GM20431 (cell line): ENCODE data around the gene HPX.

ENCODE experiments used
- in situ Hi-C: fragments of 300-500 bp; cut with MseI, MboI; formaldehyde crosslinking; loops from one replicate; pipeline ENCODE4 v1.15.0; 2020; ENCODE audit warnings: low sequenced_read_pairs; ENCODE audit not compliant: unreplicated experiment

The HPX gene

DNA sequence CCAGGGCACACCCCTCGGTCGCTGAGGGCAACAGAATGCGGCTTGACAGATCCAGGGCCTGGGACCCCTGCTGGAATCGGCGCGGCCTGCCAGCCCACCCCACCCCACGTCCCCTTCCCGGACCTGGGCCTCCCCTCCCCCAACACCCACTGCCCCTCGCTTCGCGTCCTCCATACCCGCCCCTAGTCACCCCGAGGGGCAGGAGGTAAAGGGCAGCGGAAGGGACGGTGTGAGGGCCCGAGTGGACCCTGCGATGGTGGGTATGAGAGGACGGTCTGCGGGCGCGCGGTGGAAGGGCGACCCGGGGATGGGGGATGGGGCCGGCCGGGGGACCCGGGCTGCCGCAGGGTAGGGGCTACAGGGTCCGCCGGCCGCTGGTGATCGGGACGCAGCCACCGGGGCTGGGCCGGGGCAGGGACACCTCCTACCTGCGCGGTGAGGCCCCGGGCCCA, 22.2 kb downstream of the HPX start:
- in situ Hi-C loops: no loop called here

DNA sequence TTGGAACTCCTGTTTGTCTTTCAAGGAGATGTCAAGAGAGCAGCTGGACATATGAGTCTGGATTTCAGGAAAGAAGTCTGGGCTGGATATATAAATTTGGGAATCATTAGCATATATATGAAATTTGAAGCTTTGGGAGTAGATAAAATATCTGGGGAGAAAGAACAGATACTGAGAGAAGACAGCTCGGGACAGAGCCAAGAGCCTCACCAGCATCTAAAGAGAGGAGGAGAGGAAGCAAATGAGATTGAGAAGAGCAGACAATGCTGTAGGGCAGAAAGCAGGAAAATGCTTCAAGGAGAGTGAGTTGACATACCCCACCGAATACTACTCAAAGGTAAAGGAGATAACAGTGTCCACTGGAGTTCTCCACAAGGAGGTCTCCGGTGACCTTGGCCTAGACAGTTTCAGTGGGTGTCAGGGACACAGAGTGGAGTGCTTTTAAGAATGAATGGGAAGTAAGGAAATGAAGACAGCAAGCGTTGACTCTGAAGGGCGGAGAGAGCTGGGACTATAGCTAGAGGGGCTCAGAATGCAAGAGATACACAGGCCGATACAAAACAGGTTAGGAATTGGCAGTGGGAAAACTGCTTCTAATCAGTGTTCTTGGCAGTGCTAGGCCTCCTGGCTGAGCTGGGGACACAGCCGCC, 22.8 kb downstream of the HPX start:
- in situ Hi-C loops: no loop called here

DNA sequence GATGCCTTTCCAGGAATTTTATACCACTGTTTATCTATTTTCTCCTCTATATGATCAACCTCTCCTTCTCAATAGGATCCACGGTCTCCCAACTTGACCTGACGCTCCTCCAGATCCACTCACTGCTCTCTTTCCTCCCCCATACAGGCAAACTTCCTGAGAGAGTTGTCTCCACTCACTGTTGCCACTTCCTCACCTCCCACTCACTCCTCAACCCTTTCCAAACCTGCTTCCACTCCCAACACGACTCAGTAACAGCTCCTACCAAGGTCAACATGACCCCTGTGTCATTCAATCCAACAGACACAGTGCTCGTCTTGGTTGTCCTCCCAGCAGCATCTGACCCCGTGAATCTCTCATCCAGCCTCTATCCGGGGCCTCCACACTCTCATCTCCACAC, 25.0 kb downstream of the HPX start:
- in situ Hi-C loops: no loop called here

DNA sequence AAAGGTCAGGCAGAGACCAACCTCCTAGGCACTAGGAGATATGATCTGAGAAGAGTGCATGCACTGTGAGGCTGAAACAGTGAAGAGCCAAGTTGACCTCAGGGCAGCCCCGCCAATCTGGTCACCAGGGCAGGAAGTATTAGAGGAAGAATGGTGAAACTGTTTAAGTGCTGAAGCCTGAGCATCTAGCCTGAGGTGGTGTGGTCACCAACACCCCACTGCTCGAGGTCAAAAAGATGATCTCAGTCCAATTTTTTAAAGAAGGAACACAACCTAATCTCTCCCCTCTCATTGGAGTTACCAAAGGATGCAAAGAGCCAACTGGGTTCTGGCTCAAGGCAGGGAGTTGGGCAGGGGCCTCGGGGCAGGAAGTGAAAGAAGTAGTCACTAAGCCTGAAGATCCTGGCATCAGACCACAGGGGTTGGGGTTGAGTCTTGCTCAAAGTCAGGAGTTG, 25.9 kb downstream of the HPX start:
- in situ Hi-C loops: no loop called here

DNA sequence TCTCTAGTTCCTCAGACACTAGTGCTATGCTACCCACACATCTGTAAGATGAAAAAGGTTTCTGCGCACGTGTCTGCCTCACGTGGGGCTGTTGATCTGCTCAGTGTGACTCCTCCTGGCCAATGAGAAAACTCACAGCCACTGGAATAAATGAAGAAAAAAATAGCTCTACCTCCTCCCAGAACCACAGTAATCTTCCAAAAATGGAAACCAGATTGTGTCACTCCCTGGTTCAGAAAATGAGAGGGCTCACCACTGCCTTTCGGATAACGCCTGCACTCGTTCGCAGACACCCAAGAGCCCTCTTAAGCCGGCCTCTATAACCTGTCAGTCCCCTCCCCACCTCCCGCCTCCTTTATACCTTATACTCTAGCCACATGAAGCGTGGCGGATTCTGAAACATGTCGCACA, 27.0 kb downstream of the HPX start:
- in situ Hi-C loops: no loop called here

DNA sequence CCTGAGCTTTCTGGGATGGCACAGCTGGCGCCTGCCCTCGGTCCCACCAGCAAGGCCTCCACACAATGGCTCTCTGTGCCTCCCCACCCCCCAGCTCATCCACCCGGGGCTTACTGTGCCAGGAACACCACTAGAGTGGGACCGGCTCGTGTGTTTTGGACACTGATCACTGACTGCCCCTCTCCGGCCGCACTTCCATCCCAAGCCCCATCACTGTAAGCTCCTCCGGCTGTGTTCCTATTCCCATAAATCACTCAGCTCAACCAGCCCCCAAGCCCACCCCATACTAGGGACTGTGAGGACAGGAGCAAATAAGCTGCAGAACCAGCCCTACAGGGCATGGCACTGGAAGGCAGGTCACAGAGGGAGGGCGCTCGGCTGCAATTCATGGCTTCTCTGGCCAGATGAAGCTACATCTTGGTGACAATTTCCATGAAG, 29.2 kb downstream of the HPX start:
- in situ Hi-C loops: no loop called here

DNA sequence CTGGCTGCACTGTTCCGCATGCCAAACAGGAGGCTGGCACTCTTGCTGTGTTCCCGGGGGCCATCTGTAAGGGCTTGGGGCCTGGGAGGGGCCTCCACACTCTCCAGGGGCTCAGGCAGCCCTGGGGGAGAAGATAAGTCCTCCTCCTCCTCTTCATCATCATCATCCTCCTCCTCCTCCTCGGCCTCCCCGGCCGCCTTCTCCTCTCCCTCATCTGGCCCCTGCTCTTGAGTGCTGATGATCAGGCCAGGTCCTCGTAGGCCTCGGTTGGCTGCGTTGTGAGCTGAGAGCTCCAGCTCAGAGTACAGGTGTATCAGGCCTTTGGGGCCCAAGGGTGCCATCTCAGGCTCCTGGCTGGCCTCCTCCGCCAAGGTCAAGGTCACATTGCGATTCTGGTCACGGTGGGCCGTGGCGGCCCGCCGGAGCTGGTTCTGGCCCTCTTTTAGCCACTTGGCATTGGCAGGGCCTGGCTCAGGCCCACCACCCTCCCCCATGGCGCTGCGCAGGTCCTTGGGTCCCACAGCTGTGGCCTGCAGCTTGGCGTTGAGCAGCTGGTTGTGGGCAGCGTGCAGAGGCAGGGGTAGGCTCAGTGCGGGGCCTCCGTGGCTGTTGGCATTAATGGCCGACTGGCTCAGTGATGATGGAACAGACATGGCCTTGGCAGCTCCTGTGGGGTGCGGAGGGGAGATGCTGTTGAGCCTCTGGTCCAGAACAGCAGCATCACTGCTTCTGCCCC, 29.9 kb downstream of the HPX start:
- in situ Hi-C loops: no loop called here

DNA sequence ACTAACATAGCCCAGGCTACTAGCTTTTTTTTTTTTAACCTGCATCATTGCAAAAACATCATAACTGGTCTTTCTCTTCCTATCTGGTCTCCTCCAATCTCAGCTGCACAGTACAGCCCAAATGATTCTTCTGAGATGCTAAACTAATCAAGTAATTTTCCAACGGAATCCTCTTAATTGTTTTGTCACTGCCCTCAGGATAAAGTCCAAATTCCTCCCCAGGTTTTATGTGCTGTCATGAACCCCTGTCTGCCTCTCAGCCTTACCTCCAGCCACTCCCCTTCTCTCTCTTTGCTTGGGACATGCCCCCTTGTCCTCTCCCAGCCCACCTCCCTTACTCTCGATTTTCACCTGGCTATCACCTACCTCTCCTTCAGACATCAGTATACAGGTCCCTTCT, 34.4 kb downstream of the HPX start:
- in situ Hi-C loops: no loop called here

DNA sequence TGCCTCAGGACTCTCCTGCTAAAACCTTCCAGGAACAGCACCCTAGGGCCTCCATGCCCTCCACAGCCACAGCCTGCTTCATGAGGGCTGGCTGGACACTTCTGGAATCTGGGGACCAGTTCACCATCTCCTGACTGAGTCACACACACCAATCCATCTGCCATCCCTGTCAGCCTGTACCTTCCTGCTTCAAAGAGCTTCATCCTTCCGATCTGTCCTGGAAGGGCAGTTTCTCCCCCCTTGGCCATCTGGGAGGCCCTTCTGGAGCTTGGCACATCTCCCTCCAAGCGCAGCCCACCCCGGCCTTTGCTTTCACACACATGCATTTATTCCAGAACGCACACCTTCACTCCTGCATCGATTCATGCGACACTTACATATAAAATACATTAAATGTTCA, 34.9 kb downstream of the HPX start:
- in situ Hi-C loops: no loop called here

DNA sequence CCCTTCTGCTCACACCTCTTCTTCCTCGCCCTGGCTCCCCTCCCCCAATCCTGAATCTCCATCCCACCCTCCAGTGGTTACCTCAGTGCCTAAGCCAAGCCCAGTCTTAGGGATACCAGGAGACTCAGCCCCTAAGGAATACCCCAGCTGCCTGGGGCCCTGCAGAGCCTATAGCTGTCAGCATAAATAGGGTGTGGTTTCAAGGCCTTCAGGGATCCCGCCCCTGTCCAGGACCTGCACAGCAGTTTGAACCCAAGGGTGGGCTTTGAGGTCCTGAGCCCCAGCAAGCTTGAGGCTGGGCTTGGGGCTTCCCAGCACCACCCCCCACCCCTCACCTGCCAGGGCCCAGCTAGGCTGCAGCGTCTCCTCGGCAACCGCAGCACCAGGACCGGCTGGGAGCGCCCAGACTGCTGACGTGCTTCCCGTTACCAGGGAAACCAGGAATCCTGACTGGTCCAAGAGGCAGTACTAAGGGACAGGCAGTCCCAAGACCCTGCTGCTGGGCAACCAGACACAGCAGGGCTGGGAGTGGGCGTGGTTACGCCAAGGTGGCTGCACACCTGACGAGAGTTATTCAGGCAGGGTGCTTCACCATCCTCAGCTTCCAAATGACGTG, 35.6 kb downstream of the HPX start:
- in situ Hi-C loops: no loop called here

DNA sequence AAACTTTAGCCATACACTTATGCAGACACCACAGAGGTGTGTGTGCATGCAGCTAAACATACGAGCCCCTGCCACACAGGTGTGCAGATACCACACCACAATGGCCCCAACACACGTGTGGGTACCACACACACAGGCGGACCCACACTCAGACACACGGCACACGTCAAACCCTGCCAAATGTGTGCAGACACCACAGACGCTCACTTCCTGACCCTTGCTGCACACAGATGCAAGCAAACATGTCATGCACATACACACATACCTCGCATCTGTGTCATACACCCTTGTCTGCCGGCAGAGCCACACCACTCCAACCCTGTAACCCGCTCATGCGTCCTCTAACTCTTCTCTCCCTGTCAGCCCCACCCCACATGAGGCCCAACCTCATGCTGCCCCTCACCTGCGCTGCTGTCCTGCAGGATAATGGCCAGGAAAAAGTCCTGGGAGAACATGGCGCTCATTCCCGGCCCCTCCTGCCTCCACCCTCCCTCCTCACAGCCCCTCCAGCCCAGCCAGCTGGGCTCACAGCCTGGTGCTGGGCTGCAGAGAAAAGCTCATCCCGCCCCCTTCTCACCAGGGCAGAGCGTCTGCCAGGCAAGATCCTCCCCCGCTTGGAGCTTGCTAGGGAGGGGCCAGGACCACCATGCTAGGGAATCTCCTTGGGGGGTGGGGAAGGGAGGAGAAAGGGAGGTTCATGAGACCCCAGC, 36.3 kb downstream of the HPX start:
- in situ Hi-C loops: no loop called here

DNA sequence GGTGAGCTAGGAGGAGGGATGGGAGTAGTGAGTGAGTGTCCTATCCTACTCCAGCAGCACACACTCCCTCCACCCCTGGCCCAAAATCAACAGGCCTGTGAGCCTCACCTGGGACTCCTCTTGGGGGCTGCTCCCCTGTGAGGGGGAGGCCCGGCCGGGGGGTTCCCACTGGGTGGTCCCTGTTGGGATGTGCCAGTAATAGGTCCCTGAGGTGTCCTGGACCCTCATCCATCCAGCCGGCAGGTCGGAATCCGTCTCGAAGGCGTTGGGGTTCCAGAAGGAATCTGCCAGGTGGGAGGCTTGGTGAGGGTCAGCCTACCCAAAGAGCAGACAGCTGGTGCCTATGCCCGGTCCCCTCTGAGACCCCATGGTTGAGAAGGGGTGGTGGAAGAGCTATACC, 37.2 kb downstream of the HPX start:
- in situ Hi-C loops: no loop called here

DNA sequence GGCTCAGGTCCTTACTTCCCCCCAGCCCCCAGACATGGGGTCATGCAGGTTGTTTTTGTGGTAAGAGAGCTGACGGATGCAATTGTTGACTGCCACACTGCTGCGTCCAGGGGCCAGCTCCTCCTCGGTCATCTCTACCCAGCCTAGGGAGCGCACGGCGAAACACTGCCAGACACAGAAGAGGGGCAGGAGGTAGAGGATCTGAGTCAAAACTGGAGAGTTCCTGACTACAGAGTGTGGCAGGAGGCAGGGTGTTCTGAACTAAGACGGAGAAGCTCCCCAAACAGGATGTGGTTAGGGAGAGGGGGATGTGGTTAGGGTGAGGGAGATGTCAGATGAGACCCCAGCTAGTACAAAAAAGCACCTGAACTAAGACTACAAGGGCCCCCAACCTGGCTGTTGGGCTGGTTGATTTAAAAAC, 38.2 kb downstream of the HPX start:
- in situ Hi-C loops: no loop called here

DNA sequence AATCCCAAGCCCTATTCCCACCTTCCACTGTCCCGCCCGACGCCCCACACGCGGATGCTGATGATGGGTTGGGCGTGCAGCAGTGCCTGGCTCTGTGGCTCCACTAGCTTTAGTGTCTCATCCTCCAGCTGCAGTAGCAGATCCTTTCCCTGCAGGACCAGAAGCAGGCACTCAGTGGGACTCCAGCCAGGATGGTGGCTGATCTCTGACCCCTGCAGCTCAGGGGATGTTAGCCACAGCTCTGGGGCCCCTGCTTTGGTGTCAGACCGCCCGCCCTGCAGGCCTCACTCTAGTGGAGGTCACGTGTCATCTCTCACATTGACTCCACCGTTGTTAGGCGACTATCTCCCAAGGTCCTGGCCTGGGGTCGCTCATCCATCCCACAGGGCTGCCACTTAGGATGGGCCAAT, 38.7 kb downstream of the HPX start:
- in situ Hi-C loops: no loop called here

DNA sequence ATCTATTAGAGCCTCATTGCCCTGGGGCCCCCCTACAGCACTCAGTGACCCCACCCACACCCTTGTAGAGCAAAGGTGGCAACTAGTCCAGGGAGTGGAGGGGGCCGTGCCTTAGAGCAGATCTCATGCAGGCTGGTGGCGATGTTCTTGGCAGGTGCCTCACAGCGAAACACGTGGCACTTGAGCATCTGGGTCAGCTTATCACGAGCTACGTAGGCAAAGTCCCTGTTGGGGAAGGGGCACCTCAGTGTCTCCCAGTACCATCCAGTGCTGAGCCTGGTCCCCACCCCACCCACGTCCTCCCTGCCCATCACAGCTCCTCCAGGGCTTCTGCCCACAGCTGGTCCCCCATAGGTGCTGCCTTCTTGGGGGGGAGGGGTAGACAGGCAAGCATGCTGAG, 39.3 kb downstream of the HPX start:
- in situ Hi-C loops: no loop called here

DNA sequence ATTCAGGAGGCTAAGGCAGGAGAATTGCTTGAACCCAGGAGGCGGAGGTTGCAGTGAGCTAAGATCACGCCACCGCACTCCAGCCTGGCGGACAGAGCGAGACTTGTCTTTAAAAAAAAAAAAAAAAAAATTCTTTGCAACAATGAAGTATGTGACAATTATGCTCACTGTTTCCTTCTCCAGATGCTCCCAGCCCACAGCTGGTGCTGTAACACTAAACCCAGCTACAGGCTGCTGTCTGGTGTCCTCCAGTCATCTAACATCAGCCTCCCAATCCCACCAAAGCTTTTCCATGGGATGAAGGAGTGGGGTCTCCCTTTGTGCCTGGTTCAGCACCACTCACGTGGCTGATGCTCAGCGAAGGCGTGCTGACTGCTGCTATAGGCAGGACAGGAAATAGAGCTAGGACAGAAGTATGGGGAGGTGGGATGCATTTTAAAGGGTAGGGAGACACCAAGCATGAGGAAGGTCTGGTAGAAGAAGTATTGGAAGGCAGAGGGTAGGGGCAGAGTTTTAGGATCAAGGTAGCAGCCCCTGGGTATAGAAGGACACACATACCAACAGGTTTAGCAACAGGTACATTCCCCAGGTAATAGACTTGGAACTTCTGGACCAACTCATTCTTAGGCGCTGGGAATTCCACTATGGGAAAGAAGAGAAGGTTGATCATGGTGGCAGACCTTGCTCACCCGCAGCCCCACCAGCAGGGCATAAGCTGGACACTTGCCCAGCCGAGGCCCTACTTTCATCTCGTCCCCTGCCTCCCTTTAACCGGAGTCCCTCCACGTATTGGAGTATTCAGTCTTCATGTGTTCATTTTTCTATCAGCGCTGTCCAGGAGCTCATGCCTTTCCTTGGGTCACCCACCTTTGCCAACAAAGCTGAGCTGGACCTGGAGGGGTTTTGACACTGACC, 40.1 kb downstream of the HPX start:
- in situ Hi-C loops: no loop called here

DNA sequence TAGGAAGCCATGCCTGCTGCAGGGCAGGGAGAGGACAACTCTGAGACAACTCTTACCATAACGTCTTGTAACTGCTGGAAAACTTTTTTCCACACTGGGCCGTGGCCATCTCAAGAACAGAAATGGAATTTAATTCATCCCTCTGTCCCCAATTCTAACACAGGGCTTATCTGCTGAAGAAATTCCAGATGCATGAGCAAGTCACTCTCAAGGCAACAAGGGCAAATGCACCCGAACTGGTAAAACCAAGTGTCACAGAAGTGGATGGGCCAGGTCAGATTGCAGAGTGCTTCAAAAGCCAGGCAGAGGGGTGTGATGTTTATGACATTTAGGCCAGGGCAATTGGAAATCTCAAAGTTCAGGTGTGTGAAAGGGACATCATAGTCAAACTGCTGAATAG, 43.2 kb downstream of the HPX start:
- in situ Hi-C loops: no loop called here

DNA sequence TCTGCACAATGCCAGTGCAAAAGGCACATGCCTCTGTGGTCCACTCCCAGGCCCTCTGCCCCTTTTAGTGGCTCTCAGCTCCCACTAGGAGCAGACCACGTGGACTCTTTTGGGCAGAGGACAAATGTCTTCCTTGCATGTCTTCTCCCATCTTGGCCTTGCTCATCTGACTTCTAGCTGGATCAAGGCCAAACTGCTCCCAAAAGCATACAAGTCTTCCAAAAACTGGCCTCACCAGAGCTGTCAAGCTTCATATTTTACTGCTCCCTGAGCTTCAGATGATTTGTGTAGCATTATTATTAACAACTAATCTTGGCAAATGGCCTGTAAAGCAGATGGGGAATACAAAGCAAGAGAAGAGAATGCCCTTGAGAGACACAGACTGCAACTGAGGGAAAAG, 43.6 kb downstream of the HPX start:
- in situ Hi-C loops: no loop called here

DNA sequence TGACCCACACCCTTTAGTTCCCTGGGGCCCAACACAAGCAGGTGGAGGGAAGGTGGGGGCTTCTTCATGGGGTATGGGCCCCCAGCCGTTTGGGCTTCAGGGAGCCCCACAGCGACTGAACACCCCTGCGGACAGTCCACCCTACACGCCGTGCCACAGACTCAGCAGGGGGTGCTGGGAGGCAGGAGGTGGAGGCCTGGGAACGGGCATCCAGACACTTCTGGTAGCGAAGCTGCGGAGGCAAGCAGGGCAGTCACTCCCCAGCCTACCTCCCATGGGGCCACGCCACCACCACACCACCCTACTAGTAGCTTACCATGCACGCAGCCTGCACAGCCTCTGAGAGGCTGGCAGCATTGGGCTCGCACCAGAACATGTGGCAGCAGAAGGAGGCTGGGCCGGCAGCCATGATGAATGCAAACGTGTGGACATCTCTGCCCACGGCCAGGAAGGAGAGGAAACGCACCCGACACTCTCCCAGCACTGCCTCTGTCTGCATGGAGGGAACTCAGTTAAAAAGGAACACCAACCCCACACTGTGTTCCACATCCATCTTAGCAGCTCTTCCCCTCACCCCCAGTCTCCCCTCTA, 45.2 kb downstream of the HPX start:
- in situ Hi-C loops: no loop called here
